Activated T-cell treated with anti-CD3 and anti-CD28 coated beads, Interleukin-2, amount 50 U/mL, for 48 hours (primary cell): Measurements from ENCODE around the gene TOB1.

Experiments
- DNase-seq, 2 experiments: peaks; one replicate each; pipeline ENCODE4 v3.0.0-alpha.2; 2020

The TOB1 gene

GRCh38 chr17:50866261-50866949 is at the start of gene TOB1:
Gene TOB1 (minus strand): TSS chr17:50866354. CDS start chr17:50864017, 2,337 bp downstream.
- peak; percentile 97 to 98 for DNase-seq

GRCh38 chr17:50914505-50915063 is 48.4 kb upstream of the TOB1 start:
- no peak for DNase-seq

DNA sequence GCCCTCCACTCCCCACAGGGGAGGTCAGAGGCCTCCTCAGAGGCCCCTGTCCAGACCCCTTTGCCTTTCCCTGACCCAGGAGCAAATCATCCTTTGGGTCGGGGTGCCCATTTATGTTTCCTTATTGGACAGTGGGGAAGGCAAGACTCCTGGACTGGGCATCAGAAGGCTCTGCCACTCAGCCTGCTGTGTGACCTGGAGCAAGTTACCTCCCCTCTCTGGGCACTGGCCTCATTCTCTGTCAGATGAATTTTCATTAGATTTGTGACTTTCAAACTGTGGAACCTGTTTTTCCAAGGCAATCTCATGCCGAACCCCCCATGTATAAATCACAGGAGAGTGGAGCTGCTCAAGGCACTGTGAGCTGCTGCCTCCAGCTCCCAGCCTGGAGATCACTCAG is 47.0 kb upstream of the TOB1 start:
- no peak for DNase-seq

GRCh38 chr17:50911890-50912289 is 45.7 kb upstream of the TOB1 start:
- DNase-seq = no peak

- DNase-seq = no peak
Observed at GRCh38 chr17:50911450-50911849, 45.3 kb upstream of the TOB1 start.

GRCh38 chr17:50909765-50910605 is 43.8 kb upstream of the TOB1 start:
- DNase-seq = peak; percentile 81 to 83

DNA sequence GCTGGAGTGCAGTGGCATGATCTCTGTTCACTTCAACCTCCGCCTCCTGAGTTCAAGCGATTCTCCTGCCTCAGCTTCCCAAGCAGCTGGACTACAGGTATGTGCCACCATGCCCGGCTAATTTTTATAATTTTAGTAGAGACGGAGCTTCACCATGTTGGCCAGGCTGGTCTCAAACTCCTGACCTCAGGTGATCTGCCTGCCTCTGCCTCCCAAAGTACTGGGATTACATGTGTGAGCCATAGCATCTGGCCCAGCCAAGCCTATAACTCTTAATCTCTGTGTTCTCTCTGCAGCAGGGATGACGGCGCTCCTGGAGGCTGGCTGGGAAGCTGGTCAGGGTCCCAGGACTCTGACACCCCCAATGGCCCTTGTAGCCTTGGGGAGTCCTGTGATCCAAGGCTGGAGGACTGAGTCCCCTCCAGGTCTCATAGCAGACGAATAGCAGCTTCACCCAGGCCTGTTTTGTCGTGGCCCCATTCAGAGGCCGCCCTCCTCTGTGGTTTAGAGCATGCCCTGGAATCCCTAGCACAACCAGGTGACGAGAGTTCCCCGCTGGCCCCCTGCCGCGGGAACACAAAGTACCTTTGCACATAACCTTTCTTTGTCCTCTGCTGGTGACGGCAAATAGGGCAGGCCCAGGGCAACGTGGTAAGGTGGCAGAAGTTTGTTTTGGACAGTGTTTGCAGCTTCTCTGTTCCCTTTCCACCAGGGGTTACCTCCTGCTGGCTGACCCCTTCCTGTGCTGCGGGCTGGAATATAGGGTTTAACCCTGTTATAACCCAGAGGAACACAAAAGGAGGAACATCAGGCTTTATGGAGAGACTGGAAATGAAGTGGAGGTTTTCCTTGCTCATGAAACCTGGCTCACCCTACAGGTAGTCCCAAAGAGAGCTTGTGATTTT is 43.0 kb upstream of the TOB1 start:
- DNase-seq = peak; percentile 38 to 52

- DNase-seq = no peak
Observed at GRCh38 chr17:50908140-50908859, 42.1 kb upstream of the TOB1 start.

DNA sequence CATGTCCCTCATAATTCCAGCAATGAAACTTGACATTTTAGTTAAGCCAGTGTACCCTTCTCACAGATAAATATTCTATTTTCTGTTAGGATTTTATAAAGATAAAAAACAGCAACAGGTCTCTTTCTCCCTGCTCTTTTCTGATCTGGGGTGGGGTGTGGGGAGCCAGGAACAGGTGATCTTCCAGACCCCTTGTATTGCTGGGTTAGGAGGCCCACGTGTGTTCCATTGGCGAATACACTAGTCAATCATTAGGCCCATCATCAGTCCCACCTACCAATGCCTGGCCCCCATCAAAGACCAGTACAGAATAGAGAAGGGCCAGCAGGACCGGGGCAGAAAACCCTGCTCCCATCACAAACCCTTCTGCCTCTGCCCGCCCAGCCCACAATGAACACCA is 40.3 kb upstream of the TOB1 start:
- DNase-seq = no peak

DNA sequence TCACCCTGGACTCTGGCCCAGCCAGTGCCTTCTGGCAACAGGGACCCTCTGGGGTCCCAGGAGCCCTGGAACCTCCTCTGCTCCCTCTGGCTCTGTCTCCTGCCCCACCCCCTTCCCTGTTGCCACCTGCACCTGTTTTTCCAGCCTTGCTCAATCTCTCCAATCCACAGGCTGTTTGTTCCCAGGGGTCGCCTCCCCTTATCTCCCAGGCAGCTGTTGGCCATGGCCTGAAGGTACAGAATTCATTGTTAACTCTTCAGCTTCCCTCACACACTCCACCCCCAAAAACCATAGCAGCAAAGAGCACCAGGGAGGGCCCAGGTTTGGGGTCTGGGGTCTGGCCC is 39.3 kb upstream of the TOB1 start:
- no peak for DNase-seq

GRCh38 chr17:50904518-50905459 is 38.6 kb upstream of the TOB1 start:
- DNase-seq = peak in 1 of 2 experiments; percentile 26

DNA sequence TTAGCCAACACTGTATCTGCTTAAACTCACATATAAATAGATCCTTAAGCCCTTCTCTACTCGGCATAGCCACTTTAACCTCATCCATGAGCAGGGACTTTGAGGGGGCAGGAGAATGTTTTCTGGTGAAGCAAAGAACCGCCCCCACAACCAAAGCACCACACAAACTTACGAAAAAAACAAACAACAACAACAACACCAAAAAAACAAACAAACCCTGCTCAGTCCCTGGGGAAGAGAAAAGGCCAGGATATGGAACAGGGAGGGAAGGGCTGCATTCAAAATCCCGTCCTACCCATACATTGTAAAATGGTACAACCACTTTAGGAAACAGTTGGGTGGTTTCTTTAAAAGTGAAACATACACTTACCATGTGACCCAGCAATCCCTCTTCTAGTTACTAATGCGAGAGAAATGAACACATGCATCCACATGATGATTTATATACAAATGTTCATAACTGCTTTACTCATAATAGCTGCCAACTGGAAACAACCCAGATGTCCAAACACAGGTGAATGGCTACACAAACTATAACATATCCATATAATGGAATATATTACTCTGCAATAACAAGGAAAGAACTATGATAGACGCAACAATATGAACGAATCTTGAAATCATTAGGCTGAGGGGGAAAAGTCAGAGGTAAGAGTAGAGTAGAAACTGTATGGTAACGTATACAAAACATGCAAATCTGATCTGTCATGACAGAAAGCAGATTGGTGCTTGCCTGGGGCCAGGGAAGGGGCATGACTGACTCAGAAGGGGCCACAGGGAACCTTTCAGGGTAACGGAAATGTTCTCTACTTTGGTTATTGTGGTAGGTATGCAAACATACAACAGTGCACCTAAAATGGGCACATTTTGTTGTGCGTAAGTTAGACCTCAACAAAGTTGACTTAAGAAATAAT is 37.7 kb upstream of the TOB1 start:
- peak; percentile 45 to 59 for DNase-seq

DNA sequence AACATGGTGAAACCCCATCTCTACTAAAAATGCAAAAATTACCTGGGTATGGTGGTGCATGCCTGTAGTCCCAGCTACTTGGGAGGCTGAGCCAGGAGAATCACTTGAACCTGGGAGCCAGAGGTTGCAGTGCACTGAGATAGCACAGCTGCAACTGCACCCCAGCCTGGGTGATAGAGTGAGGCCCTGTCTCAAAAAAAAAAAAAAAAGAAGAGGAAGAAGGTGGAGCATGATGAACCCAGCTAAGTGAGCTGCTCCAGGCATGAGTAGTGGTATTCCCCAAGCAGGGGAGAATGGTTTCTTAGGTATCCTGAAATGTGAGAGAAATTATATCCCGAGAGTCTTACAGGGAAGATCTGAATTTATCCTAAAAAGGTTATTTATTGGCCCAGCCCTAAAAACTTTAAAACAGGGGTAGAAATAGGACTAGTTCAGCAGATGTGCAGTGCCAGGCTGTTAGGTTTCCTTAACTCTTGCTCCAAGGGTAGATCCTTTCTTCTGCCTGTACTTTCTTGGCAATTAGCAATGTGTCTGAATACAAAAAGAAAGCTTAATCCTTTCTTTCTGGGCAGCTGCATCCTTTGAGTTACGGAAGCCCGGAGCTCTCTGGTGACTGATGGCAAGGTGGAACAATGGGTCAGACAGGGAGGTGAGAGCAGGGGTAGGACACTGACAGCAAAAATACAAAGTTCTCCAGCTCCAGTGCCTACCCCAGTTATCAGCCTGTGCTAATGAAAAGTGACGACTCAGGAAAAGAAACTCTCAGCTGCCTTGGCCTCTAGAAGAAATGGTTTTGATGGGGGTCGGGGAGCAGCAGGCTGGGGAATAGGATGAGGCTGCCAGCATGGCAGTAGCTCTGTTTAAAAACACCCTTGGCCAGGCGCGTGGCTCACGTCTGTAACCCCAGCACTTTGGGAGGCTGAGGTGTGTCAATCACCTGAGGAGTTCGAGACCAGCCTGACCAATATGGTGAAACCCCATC is 36.5 kb upstream of the TOB1 start:
- no peak for DNase-seq

DNA sequence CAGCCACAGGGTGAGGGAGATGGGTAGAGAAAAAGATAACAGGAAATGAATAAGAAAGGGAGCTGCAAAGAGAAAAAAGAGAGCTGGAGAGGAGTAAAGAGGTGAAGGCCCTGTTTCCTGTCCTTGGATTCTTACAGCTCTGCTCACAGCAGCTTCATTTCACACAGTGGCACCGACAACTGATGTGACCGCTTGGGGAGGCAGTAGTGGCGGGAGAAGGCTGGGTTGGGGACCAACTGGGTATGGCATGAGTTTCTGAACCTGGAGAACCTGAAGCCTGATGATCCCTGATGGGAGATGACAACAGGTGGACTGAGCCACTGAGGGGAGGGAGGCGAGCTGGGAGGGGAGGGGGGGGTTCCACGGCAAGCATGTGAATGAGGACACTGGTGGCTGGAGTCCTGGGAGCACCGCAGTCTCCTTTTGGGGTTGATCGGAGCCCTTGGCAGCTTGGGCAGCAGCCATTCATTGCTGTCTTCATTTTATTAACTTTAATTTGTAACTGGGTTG is 34.3 kb upstream of the TOB1 start:
- DNase-seq = no peak

DNA sequence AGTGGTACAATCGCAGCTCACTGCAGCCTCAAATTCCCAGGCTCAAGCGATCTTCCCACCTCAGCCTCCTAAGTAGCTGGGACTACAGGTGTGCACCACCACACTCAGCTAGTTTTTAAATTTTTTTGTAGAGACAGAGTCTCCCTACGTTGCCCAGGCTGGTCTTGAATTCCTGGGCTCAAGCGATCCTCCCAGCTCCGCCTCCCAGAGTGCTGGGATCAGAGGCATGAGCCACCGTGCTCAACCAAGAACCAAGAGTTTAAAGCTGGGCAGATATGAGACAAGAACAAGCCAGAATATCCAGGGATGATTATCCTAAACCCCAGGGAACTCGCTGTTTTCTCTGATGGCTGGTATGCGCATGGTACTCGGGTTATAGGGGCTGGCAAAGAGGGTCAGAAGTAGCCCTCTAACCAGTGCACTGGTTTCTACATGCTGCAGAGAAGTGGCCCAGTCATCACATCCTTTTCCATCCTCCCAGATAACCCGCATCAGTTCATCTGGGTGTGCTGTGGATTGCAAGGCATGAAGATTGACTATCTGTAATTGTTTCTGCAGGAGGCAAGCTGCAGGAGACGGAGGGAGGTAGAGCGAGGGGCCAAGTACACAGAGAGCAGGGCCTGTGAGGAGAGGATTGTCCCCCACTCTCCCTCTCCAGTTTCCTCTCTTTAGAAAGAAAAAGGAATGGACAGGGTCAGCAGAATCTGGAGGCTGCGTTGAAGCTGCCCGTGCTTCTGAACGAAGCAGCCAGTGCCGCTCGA is 33.6 kb upstream of the TOB1 start:
- DNase-seq = no peak

DNA sequence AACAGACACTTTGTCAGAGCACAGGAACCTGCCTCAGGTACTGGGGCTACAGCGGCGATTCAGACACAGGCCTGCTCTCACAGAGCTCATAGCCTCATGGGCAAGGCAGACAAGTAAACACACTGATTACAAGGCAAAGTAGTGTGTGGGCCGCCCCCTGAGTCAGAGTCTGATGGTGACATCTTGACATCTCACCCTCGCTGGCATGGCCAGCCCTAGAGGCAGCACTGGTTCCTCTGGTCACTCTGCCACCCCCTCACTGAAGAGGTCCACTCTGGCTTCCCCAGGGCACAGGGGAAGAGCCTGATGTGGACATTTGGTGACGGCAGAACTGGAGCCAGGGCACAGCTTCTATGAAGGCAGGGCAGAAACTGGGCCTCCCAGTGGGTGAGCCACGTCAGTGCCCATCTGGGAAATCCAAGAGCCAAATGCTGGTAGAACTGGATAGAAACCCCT is 32.9 kb upstream of the TOB1 start:
- DNase-seq = no peak

- DNase-seq = no peak
Observed at GRCh38 chr17:50898369-50899004, 32.3 kb upstream of the TOB1 start.
